Activated CD4-positive, CD25-positive, alpha-beta regulatory T cell treated with anti-CD3 and anti-CD28 coated beads, Interleukin-2, amount 50 U/mL, for 16 hours (primary cell): ENCODE results near the gene NCMAP.

Source experiments
- DNase-seq: peaks from one replicate; pipeline ENCODE4 v3.0.0-alpha.2; 2020; ENCODE audit warnings: low read depth, low spot score

The NCMAP gene

GRCh38 chr1:24570265-24571125 is 14.6 kb downstream of the NCMAP start:
- no peak for DNase-seq

DNA sequence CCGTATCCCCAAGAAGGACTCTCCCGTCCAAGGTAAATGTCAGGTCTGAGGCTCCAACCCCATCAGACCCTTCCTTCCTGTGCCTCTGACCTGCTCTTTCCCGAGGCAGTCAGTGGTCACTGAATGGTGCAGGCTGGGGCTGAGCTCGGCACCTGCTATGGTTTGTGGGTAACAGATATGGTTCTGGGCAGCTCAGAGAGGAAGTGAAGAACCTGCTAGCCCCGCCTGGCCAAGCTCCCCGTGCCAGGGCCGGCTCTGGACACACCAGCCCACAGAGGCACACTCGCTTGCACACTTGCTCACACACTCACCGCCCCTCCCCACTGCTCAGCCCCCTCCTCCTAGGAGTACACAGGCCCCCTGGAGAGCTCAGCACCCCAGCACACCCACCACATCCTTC is 16.4 kb downstream of the NCMAP start:
- no peak for DNase-seq

- DNase-seq = no peak
These were observed 20.2 kb downstream of the NCMAP start for GRCh38 chr1:24575905-24576587.

- DNase-seq = no peak
These were observed 23.0 kb downstream of the NCMAP start for GRCh38 chr1:24578846-24579245.

- no peak for DNase-seq
These were observed 24.9 kb downstream of the NCMAP start for GRCh38 chr1:24580756-24581155.

DNA sequence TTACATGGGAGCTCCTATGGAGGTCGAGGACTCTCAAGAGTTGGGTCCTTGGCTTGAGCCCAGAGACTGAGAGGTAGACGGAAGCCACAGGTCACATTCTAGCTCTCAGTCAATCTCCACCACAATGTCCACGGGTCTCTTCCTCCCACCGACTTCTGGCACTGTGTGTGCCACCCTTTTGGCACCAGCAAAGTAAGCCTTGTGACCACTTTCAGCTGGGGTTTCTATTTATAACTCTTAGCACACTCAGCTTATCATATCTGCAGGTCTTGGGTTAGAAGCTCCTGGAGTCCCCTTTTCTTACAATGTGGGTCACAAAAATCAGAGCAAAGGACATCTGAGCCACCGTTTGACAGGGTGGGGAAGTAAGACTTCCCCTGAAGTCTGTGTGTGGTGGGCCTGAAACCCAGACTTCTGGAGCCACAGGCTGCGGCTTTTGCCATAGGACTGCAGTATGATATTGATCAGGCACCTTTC is 28.3 kb downstream of the NCMAP start:
- no peak for DNase-seq

- DNase-seq = no peak
These were observed 30.2 kb downstream of the NCMAP start for GRCh38 chr1:24586119-24586518.

- peak; percentile 44 for DNase-seq
These were observed 31.3 kb downstream of the NCMAP start for GRCh38 chr1:24586970-24587820.

GRCh38 chr1:24588573-24588972 is 32.7 kb downstream of the NCMAP start:
- no peak for DNase-seq

DNA sequence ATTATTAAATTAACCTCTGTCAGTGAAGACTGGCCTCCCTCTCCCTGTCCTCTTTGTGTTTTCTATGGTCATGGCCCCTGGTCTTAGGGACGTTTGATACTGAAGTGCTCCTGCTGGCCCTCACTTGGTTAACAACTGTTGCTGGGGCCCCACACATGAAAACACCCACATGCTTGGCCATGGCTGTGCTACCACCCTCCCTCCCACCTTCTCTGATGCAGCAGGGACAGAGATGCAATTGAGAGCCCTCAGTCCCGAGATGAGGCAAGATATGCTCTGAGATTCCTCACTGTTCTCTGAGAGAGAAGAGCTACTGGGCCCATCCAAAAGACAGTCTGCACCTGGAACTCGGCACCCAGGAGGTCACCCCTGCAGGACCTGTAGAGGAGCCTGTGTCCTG is 33.3 kb downstream of the NCMAP start:
- DNase-seq = no peak

GRCh38 chr1:24591781-24592180 is 35.9 kb downstream of the NCMAP start:
- no peak for DNase-seq

- no peak for DNase-seq
These were observed 38.4 kb downstream of the NCMAP start for GRCh38 chr1:24594328-24594598.

DNA sequence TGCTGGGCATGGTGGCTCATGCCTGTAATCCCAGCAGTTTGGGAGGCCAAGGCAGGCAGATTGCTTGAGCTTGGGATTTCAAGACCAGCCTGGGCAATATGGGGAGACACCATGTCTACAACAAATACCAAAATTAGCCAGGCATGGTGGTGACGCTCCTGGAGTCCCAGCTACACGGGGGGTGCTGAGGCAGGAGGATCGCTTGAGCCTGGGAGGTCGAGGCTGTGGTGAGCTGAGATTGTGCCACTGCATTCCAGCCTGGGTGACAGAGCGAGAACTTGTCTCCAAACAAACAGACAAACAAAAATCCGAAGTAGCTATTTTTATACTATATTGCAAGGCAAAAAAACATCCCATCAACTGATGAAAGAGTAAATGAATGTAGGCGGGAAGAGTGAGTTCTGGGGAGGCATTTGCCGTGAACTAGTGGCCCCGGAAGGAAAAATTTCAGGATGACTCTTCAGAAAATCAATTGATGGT is 40.6 kb downstream of the NCMAP start:
- no peak for DNase-seq

GRCh38 chr1:24599265-24599664 is 43.4 kb downstream of the NCMAP start:
- DNase-seq = no peak

- DNase-seq = no peak
These were observed 44.7 kb downstream of the NCMAP start for GRCh38 chr1:24600551-24600950.

- DNase-seq = no peak
These were observed 49.8 kb downstream of the NCMAP start for GRCh38 chr1:24605534-24606295.

DNA sequence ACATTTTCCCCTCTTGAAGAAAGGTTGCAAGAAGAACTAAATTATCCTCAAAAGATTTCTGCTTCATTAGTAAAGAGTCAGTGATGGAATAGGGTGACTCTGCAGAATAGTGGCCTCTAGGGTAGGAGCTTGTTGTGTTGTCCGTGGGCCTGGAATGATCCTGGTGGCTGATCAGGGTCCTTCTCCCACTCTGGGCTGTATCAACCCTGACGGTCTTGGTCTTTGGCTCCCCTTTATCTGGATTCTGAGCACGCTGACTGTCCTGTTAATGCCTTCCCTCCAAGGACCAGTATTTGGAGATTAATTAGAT is 50.4 kb downstream of the NCMAP start:
- DNase-seq = no peak

GRCh38 chr1:24606621-24607020 is 50.7 kb downstream of the NCMAP start:
- no peak for DNase-seq

DNA sequence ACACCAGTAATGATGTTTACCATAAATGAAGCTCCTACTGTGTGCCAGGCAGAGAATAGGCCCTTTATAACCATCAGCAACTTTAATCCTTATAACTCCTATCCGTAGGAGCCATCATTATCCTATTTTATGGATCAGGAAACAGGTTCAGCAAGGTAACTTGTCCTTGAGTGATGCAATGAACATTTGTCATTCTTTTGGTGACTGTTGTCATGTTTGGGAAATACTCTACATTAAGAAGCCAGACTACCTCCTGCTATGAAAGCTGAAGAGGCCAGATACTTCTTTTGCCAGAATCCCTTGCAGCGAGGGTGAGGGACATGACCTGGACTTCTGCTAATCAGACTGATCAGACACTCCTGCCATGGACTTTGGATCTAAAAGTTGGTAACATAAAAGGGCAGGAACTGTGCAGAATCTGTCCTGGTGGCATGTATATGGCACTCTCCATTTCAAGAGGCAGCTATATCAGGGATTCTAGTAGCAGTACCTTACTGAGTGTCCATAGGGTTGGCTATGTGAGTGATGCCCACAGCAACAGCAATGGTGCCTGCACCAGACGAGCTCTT is 54.1 kb downstream of the NCMAP start:
- DNase-seq = no peak

DNA sequence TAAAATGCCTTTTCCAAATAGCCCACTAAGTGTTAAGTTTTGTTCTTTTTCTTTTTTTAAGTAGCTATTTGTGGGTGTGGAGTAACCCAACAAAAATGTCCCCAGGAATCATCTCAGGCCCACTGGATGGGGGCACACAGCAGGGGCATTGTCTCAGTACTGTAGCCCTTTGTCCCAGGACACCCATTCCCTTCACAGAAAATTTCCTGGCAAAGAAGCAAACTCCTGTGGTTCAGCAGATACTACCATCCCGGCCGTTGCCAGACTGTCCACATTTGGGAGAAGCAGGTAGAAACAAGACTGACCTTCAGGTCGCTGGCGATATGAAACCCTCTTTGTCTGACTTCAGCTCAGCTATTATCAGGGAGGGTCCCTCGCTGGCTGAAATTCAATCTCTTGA is 63.5 kb downstream of the NCMAP start:
- DNase-seq = no peak

- no peak for DNase-seq
These were observed 64.8 kb downstream of the NCMAP start for GRCh38 chr1:24620678-24621077.
